ENCODE measurements around the gene CUL3. TPM values are rescaled to one million over a fixed set of nuclear protein-coding genes. Genes with fewer than 3 reads are reported as not detected.

CUL3 gene
- total and polyA plus RNA-seq, 10 of the 15 experiments (the other 5 are each of a cell fraction or from before 2014, with no cell fraction given): 22.0 to 95.4 (median 53.4) TPM

GRCh38 chr2:224532441-224532840, 52.7 kb downstream of the CUL3 start (continued):
- TF ChIP-seq, protein P1, sequence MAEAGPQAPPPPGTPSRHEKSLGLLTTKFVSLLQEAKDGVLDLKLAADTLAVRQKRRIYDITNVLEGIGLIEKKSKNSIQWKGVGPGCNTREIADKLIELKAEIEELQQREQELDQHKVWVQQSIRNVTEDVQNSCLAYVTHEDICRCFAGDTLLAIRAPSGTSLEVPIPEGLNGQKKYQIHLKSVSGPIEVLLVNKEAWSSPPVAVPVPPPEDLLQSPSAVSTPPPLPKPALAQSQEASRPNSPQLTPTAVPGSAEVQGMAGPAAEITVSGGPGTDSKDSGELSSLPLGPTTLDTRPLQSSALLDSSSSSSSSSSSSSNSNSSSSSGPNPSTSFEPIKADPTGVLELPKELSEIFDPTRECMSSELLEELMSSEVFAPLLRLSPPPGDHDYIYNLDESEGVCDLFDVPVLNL (IDR thresholded peaks at IDR 0.05; ENCODE audit: low read depth, low read length): no peak
- TF ChIP-seq SMAD1 (IDR thresholded peaks at IDR 0.05; ENCODE audit: low read depth, partially characterized antibody) (no peak), NFYA (IDR thresholded peaks at IDR 0.05; ENCODE audit: borderline replicate concordance, low read depth, low read length) (no peak), BHLHE40 (IDR thresholded peaks at IDR 0.05; ENCODE audit: borderline replicate concordance in 1 of 2, low read depth in 2 of 2, low read length in 1 of 2) (no peak), TAF1 (IDR thresholded peaks at IDR 0.05; ENCODE audit: borderline replicate concordance, low read depth, low read length) (no peak), YBX1 (IDR thresholded peaks at IDR 0.05) (no peak), RFX5 (IDR thresholded peaks at IDR 0.05; ENCODE audit: low read depth, low read length) (no peak), RUNX3 (IDR thresholded peaks at IDR 0.05; ENCODE audit: low read length) (no peak), IKZF1 (conservative IDR thresholded peaks at IDR 0.05) (no peak)

DNA sequence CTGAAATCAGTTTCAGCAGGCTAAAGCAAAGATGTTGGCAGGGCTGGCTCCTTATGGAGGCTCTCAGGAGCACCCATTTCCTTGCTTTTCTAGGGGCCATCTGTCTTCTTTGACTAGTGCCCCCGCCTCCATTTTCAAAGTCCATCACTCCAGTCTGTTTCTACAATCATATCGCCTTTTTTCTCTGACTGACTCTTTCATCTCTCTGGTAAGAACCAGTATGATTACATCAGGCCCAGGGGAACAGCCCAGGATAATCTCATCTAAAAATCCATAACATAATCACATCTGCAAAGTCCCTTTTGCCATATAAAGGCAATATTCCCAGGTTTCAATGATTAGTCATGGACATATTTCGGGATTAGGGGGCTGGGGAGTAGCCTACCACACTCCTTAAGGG, 57.0 kb downstream of the CUL3 start:
- no peak for ATAC-seq
- intact Hi-C loops (cut with micrococcal nuclease; ENCODE audit: unreplicated experiment) (no loop called here), in situ Hi-C loops (cut with MboI) (no loop called here)
- no peak overlapping the region for H3K4me2 ChIP-seq (ENCODE audit: control insufficient read depth, insufficient read depth)
- H2AFZ ChIP-seq (ENCODE audit: control insufficient read depth, low read depth, low read length): no peak overlapping the region
- H3K4me1 ChIP-seq (ENCODE audit: control insufficient read depth, insufficient read depth, low read length): peaks cover 29% of the 10 kb centered on the region
- H3K9me3 ChIP-seq (replicated peaks; ENCODE audit: control insufficient read depth, insufficient read depth, low read length): no peaks in the 10 kb centered on the region
- H3K36me3 ChIP-seq (ENCODE audit: control insufficient read depth in 2 of 2, insufficient read depth in 2 of 2, low read length in 1 of 2): peaks cover 0 to 5% of the 10 kb centered on the region in 2 experiments; a peak in 1 of 4 replicates
- BruUV-seq (replicated peaks): no TSS peak
- no peak overlapping the region for H3K9ac ChIP-seq (ENCODE audit: control insufficient read depth, insufficient read depth, low read length)
- ChIA-PET RAD21 (ENCODE audit: unreplicated experiment) (no interaction called here), SMC1A (ENCODE audit: uncharacterized antibody, unreplicated experiment) (interaction anchor here (0.9 kb wide), 1 partner anchor 33 kb away, joined by 5 read pairs; no protein-coding TSS in a partner anchor), CTCF (interaction anchor here (0.9 kb wide), 1 partner anchor 240 kb away, joined by 3 read pairs; no protein-coding TSS in a partner anchor), POLR2A (no interaction called here)
- H3K79me2 ChIP-seq (ENCODE audit: control insufficient read depth, insufficient read depth, low read length): peaks cover 57% of the 10 kb centered on the region
- 56% methylated on average over 3 of the region's 3 CpGs for WGBS (ENCODE audit: insufficient coverage, insufficient replicate concordance, low lambda C conversion rate, missing lambda C conversion rate)
- no peak overlapping the region for H3K27ac ChIP-seq (ENCODE audit: control insufficient read depth, insufficient read depth)
- no peak for FAIRE-seq
- no peak for DNase-seq (ENCODE audit: low read depth, low spot score)
- no peaks in the 10 kb centered on the region for H4K20me1 ChIP-seq (ENCODE audit: control insufficient read depth, insufficient read depth)
- no peak overlapping the region for H3K4me3 ChIP-seq
- no peaks in the 10 kb centered on the region for H3K27me3 ChIP-seq (replicated peaks in 1 of 2; ENCODE audit: control insufficient read depth in 2 of 2, insufficient read depth in 2 of 2, low read length in 1 of 2)
- TF ChIP-seq PML (IDR thresholded peaks at IDR 0.05; ENCODE audit: low read length): no peak
- TF ChIP-seq, protein P1 (IDR thresholded peaks at IDR 0.05; ENCODE audit: low read depth, low read length): no peak
- TF ChIP-seq CHD4 (IDR thresholded peaks at IDR 0.05): no peak
- TF ChIP-seq SUPT20H (IDR thresholded peaks at IDR 0.05; ENCODE audit: borderline replicate concordance, control insufficient read depth, low read depth, low read length): no peak
- no peak for TF ChIP-seq TAF1 (IDR thresholded peaks at IDR 0.05; ENCODE audit: borderline replicate concordance, low read depth, low read length)
- no peak for TF ChIP-seq NR2C1 (IDR thresholded peaks at IDR 0.05)
- TF ChIP-seq, protein P2, sequence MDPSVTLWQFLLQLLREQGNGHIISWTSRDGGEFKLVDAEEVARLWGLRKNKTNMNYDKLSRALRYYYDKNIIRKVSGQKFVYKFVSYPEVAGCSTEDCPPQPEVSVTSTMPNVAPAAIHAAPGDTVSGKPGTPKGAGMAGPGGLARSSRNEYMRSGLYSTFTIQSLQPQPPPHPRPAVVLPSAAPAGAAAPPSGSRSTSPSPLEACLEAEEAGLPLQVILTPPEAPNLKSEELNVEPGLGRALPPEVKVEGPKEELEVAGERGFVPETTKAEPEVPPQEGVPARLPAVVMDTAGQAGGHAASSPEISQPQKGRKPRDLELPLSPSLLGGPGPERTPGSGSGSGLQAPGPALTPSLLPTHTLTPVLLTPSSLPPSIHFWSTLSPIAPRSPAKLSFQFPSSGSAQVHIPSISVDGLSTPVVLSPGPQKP (IDR thresholded peaks at IDR 0.05; ENCODE audit: low read depth, low read length): no peak
- no peak for TF ChIP-seq CBFB (IDR thresholded peaks at IDR 0.05; ENCODE audit: low read depth)
- TF ChIP-seq ESRRA (IDR thresholded peaks at IDR 0.05; ENCODE audit: low read length): no peak
- no peak for TF ChIP-seq NFYB (IDR thresholded peaks at IDR 0.05; ENCODE audit: insufficient read depth, low read depth, low read length)
- TF ChIP-seq SIX5 (IDR thresholded peaks at IDR 0.05; ENCODE audit: low read depth, low read length, severe bottlenecking): no peak
- no peak for TF ChIP-seq IRF4 (IDR thresholded peaks at IDR 0.05; ENCODE audit: low read depth, low read length)
- no peak for TF ChIP-seq RFX5 (IDR thresholded peaks at IDR 0.05; ENCODE audit: low read depth, low read length)
- TF ChIP-seq, protein P3, sequence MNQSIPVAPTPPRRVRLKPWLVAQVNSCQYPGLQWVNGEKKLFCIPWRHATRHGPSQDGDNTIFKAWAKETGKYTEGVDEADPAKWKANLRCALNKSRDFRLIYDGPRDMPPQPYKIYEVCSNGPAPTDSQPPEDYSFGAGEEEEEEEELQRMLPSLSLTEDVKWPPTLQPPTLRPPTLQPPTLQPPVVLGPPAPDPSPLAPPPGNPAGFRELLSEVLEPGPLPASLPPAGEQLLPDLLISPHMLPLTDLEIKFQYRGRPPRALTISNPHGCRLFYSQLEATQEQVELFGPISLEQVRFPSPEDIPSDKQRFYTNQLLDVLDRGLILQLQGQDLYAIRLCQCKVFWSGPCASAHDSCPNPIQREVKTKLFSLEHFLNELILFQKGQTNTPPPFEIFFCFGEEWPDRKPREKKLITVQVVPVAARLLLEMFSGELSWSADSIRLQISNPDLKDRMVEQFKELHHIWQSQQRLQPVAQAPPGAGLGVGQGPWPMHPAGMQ (IDR thresholded peaks at IDR 0.05; ENCODE audit: borderline replicate concordance): no peak

Measured in GM12878 (cell line).